Measurements from ENCODE around the gene LGALS3. TPM values are rescaled to one million over a fixed set of nuclear protein-coding genes. Genes with fewer than 3 reads are reported as not detected.

The LGALS3 gene
- total RNA-seq, 1 donor from 2014 or later = 114 TPM

GRCh38 chr14:55191203-55192053, 62.4 kb downstream of the LGALS3 start, which contains the start of gene DLGAP5:
Gene DLGAP5, minus strand, starts transcription at chr14:55191585. Its CDS starts 2,406 bp downstream, at chr14:55189179.
- DNase-seq = peak; percentile 99

GRCh38 chr14:55192054-55192621, 63.1 kb downstream of the LGALS3 start:
- no peak for DNase-seq

GRCh38 chr14:55194656-55195355, 65.8 kb downstream of the LGALS3 start:
- DNase-seq = no peak

Other genes starting within 250 kb of the LGALS3 start
- 4.2 TPM for gene GCH1, start 226.4 kb upstream of the LGALS3 start, total RNA-seq
- gene WDHD1, start 102.2 kb upstream of the LGALS3 start, total RNA-seq = 13.3 TPM
- 14.0 TPM for gene SOCS4, start 102.0 kb upstream of the LGALS3 start, total RNA-seq
- 35.1 TPM for gene MAPK1IP1L, start 77.6 kb upstream of the LGALS3 start, total RNA-seq
- 12.6 TPM for gene DLGAP5, start 62.3 kb downstream of the LGALS3 start, total RNA-seq
- 40.7 TPM for gene FBXO34, start 142.2 kb downstream of the LGALS3 start, total RNA-seq